AG09309 (cell line): ENCODE results near the gene CENPU.

ENCODE experiments used
- DNase-seq: peaks from one replicate; pipeline ENCODE4 v3.0.0-alpha.2; 2010; ENCODE audit warnings: low read depth
- H3K4me3 ChIP-seq: 2 replicates; pipeline ENCODE4 v1.5.1; 2011; ENCODE audit warnings: mild to moderate bottlenecking, low read depth, low read length, moderate library complexity; ENCODE audit not compliant: control insufficient read depth
- CTCF ChIP-seq: IDR thresholded peaks from 2 replicates; pipeline ENCODE4 v1.5.1; 2011; ENCODE audit warnings: mild to moderate bottlenecking, low read depth, low read length, inconsistent platforms; ENCODE audit not compliant: insufficient read depth, control insufficient read depth; ENCODE audit errors: missing control alignments

Gene CENPU

GRCh38 chr4:184755278-184755677 lies 21.4 kb upstream of the CENPU start:
- DNase-seq: no peak
- TF ChIP-seq CTCF: no peak
- H3K4me3 ChIP-seq: no peak overlapping the region

- no peak for TF ChIP-seq CTCF
- H3K4me3 ChIP-seq: no peak overlapping the region
- DNase-seq: no peak
Observed at GRCh38 chr4:184752496-184753275, 18.8 kb upstream of the CENPU start.

GRCh38 chr4:184751585-184751956 lies 17.7 kb upstream of the CENPU start:
- no peak for TF ChIP-seq CTCF
- no peak for DNase-seq
- no peak overlapping the region for H3K4me3 ChIP-seq

- no peak for DNase-seq
- TF ChIP-seq CTCF: no peak
- H3K4me3 ChIP-seq: no peak overlapping the region
Observed at GRCh38 chr4:184750926-184751584, 17.2 kb upstream of the CENPU start.

- no peak overlapping the region for H3K4me3 ChIP-seq
- no peak for TF ChIP-seq CTCF
- no peak for DNase-seq
Observed at GRCh38 chr4:184748251-184748652, 14.4 kb upstream of the CENPU start.

GRCh38 chr4:184747034-184747830 lies 13.3 kb upstream of the CENPU start:
- DNase-seq: no peak
- no peak for TF ChIP-seq CTCF
- no peak overlapping the region for H3K4me3 ChIP-seq
